WTC11 (cell line): Measurements from ENCODE around the gene HCRT. TPM values are rescaled to one million over a fixed set of nuclear protein-coding genes. Genes with fewer than 3 reads are reported as not detected.
"Not testable (repeated sequence)": the region's sequence is repeated elsewhere in the genome, so short reads cannot be mapped to it uniquely, and the experiment has no call there.

Experiments used
- ATAC-seq: fragments of 200-7000 bp; cut with Tn5 transposase; 2 replicates; pipeline ENCODE4 v1.10.0; 2021; ENCODE audit warnings: mild to moderate bottlenecking, moderate library complexity
- CTCF ChIA-PET: fragments of 300-600 bp; sonication (Branson Sonifier 250); formaldehyde crosslinking; loops from one replicate; lab custom pipeline; 2021; ENCODE audit warnings: antibody characterized with exemption; lab: Charles Lee
- POLR2A ChIA-PET: fragments of 350-600 bp; sonication (Branson Sonifier 250); formaldehyde crosslinking; loops from one replicate; lab custom pipeline; 2021; ENCODE audit warnings: antibody characterized with exemption; lab: Charles Lee
- DNase-seq: peaks from one replicate; pipeline ENCODE4 v3.0.0; 2021; ENCODE audit warnings: low spot score
- H3K27ac Mint-ChIP-seq: 2 replicates; pipeline ENCODE4 v1.8.0; 2021; ENCODE audit warnings: mixed read lengths
- H3K27me3 Mint-ChIP-seq: 2 replicates; pipeline ENCODE4 v1.8.0; 2021; ENCODE audit warnings: low read depth, mild to moderate bottlenecking, moderate library complexity, mixed read lengths
- H3K36me3 Mint-ChIP-seq: 2 replicates; pipeline ENCODE4 v1.8.0; 2021; ENCODE audit warnings: mixed read lengths
- H3K4me1 Mint-ChIP-seq: 2 replicates; pipeline ENCODE4 v1.8.0; 2022; ENCODE audit warnings: mixed read lengths
- H3K4me3 Mint-ChIP-seq: 2 replicates; pipeline ENCODE4 v1.8.0; 2021; ENCODE audit warnings: mild to moderate bottlenecking, moderate library complexity, mixed read lengths
- H3K9me3 Mint-ChIP-seq: 2 replicates; pipeline ENCODE4 v1.8.0; 2021; ENCODE audit warnings: mixed read lengths
- FOXK1 ChIP-seq: sonication (generic); formaldehyde crosslinking; IDR thresholded peaks from 2 replicates; pipeline ENCODE4 v1.8.0; 2022; ENCODE audit warnings: mild to moderate bottlenecking, moderate library complexity, missing genetic modification reagents
- GRHL2 ChIP-seq: fragments of 250-450 bp; sonication (Bioruptor Pico); IDR thresholded peaks from 2 replicates; pipeline ENCODE4 v1.8.0; 2022; ENCODE audit warnings: mild to moderate bottlenecking, moderate library complexity; ENCODE audit not compliant: insufficient replicate concordance, severe bottlenecking
- MYBL2 ChIP-seq: sonication (generic); formaldehyde crosslinking; IDR thresholded peaks from 2 replicates; pipeline ENCODE4 v1.8.1; 2023; ENCODE audit warnings: mild to moderate bottlenecking, moderate library complexity, missing genetic modification reagents
- NFE2L1 ChIP-seq: sonication (generic); formaldehyde crosslinking; IDR thresholded peaks from 2 replicates; pipeline ENCODE4 v1.8.1; 2023; ENCODE audit warnings: missing genetic modification reagents
- ZNF396 ChIP-seq: fragments of 250-450 bp; sonication (Bioruptor Pico); IDR thresholded peaks from 2 replicates; pipeline ENCODE4 v1.8.0; 2021; ENCODE audit warnings: mild to moderate bottlenecking, moderate library complexity, borderline replicate concordance
- ZNF416 ChIP-seq: fragments of 250-450 bp; sonication (Bioruptor Pico); IDR thresholded peaks from 2 replicates; pipeline ENCODE4 v1.9.0; 2021; ENCODE audit warnings: mild to moderate bottlenecking, inconsistent platforms
- ZNF423 ChIP-seq: fragments of 250-450 bp; sonication (Bioruptor Pico); IDR thresholded peaks from 2 replicates; pipeline ENCODE4 v2.1.2; 2022; ENCODE audit warnings: mild to moderate bottlenecking, moderate library complexity
- total RNA-seq: library from RNA; stranded (reverse); gene quantifications from 3 replicates; pipeline ENCODE4 v1.2.3, GENCODE V29; 2021
- TF ChIP-seq, protein P1 (sequence below): sonication (generic); formaldehyde crosslinking; IDR thresholded peaks from 2 replicates; pipeline ENCODE4 v1.8.0; 2023; ENCODE audit warnings: mild to moderate bottlenecking, missing genetic modification reagents
- TF ChIP-seq, protein P2 (sequence below): sonication (generic); formaldehyde crosslinking; conservative IDR thresholded peaks from 2 replicates; pipeline ENCODE4 v1.8.1; 2023; ENCODE audit warnings: mild to moderate bottlenecking, low read depth, missing genetic modification reagents, moderate library complexity
- TF ChIP-seq, protein P3 (sequence below): sonication (generic); formaldehyde crosslinking; IDR thresholded peaks from 2 replicates; pipeline ENCODE4 v1.8.1; 2023; ENCODE audit warnings: mild to moderate bottlenecking, missing genetic modification reagents, borderline replicate concordance
- TF ChIP-seq, protein P4 (sequence below): sonication (generic); formaldehyde crosslinking; IDR thresholded peaks from 2 replicates; pipeline ENCODE4 v1.8.0; 2022; ENCODE audit warnings: missing genetic modification reagents
- TF ChIP-seq, protein P5 (sequence below): sonication (generic); formaldehyde crosslinking; IDR thresholded peaks from 2 replicates; pipeline ENCODE4 v1.8.1; 2022; ENCODE audit warnings: mild to moderate bottlenecking, moderate library complexity, missing genetic modification reagents

Gene HCRT
- total RNA-seq, 1 experiment from 2014 or later: not detected

DNA sequence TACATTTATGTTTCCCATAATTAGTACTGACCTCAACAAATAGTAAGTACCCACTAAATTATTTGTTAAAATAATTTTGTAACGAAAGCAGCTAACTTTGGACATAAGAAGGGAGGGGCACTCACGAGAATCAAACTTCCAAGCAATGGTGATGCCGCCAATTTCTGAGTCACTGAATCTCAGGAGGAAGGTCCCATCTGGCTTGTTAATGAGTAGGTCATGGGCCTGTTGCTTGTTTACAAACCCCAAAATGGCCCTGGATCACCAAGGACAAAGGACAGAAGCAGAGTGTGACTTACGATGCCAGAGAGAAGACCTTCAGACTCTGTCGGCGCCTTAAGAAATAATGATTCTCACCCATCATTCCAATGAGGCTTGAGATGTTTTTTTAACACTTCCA is 24.8 kb upstream of the HCRT start (continued):
- TF ChIP-seq, protein P1, sequence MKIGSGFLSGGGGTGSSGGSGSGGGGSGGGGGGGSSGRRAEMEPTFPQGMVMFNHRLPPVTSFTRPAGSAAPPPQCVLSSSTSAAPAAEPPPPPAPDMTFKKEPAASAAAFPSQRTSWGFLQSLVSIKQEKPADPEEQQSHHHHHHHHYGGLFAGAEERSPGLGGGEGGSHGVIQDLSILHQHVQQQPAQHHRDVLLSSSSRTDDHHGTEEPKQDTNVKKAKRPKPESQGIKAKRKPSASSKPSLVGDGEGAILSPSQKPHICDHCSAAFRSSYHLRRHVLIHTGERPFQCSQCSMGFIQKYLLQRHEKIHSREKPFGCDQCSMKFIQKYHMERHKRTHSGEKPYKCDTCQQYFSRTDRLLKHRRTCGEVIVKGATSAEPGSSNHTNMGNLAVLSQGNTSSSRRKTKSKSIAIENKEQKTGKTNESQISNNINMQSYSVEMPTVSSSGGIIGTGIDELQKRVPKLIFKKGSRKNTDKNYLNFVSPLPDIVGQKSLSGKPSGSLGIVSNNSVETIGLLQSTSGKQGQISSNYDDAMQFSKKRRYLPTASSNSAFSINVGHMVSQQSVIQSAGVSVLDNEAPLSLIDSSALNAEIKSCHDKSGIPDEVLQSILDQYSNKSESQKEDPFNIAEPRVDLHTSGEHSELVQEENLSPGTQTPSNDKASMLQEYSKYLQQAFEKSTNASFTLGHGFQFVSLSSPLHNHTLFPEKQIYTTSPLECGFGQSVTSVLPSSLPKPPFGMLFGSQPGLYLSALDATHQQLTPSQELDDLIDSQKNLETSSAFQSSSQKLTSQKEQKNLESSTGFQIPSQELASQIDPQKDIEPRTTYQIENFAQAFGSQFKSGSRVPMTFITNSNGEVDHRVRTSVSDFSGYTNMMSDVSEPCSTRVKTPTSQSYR (CRISPR knock-in tag): no peak
- TF ChIP-seq, protein P2, sequence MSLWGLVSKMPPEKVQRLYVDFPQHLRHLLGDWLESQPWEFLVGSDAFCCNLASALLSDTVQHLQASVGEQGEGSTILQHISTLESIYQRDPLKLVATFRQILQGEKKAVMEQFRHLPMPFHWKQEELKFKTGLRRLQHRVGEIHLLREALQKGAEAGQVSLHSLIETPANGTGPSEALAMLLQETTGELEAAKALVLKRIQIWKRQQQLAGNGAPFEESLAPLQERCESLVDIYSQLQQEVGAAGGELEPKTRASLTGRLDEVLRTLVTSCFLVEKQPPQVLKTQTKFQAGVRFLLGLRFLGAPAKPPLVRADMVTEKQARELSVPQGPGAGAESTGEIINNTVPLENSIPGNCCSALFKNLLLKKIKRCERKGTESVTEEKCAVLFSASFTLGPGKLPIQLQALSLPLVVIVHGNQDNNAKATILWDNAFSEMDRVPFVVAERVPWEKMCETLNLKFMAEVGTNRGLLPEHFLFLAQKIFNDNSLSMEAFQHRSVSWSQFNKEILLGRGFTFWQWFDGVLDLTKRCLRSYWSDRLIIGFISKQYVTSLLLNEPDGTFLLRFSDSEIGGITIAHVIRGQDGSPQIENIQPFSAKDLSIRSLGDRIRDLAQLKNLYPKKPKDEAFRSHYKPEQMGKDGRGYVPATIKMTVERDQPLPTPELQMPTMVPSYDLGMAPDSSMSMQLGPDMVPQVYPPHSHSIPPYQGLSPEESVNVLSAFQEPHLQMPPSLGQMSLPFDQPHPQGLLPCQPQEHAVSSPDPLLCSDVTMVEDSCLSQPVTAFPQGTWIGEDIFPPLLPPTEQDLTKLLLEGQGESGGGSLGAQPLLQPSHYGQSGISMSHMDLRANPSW: no peak
- TF ChIP-seq NFE2L1 (no peak), ZNF396 (CRISPR knock-in tag) (no peak), FOXK1 (no peak), ZNF416 (CRISPR knock-in tag) (no peak), GRHL2 (CRISPR knock-in tag) (no peak), ZNF423 (CRISPR knock-in tag) (no peak), MYBL2 (CRISPR knock-in tag) (no peak)
- TF ChIP-seq, protein P3, sequence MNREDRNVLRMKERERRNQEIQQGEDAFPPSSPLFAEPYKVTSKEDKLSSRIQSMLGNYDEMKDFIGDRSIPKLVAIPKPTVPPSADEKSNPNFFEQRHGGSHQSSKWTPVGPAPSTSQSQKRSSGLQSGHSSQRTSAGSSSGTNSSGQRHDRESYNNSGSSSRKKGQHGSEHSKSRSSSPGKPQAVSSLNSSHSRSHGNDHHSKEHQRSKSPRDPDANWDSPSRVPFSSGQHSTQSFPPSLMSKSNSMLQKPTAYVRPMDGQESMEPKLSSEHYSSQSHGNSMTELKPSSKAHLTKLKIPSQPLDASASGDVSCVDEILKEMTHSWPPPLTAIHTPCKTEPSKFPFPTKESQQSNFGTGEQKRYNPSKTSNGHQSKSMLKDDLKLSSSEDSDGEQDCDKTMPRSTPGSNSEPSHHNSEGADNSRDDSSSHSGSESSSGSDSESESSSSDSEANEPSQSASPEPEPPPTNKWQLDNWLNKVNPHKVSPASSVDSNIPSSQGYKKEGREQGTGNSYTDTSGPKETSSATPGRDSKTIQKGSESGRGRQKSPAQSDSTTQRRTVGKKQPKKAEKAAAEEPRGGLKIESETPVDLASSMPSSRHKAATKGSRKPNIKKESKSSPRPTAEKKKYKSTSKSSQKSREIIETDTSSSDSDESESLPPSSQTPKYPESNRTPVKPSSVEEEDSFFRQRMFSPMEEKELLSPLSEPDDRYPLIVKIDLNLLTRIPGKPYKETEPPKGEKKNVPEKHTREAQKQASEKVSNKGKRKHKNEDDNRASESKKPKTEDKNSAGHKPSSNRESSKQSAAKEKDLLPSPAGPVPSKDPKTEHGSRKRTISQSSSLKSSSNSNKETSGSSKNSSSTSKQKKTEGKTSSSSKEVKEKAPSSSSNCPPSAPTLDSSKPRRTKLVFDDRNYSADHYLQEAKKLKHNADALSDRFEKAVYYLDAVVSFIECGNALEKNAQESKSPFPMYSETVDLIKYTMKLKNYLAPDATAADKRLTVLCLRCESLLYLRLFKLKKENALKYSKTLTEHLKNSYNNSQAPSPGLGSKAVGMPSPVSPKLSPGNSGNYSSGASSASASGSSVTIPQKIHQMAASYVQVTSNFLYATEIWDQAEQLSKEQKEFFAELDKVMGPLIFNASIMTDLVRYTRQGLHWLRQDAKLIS (CRISPR knock-in tag): no peak
- TF ChIP-seq, protein P4, sequence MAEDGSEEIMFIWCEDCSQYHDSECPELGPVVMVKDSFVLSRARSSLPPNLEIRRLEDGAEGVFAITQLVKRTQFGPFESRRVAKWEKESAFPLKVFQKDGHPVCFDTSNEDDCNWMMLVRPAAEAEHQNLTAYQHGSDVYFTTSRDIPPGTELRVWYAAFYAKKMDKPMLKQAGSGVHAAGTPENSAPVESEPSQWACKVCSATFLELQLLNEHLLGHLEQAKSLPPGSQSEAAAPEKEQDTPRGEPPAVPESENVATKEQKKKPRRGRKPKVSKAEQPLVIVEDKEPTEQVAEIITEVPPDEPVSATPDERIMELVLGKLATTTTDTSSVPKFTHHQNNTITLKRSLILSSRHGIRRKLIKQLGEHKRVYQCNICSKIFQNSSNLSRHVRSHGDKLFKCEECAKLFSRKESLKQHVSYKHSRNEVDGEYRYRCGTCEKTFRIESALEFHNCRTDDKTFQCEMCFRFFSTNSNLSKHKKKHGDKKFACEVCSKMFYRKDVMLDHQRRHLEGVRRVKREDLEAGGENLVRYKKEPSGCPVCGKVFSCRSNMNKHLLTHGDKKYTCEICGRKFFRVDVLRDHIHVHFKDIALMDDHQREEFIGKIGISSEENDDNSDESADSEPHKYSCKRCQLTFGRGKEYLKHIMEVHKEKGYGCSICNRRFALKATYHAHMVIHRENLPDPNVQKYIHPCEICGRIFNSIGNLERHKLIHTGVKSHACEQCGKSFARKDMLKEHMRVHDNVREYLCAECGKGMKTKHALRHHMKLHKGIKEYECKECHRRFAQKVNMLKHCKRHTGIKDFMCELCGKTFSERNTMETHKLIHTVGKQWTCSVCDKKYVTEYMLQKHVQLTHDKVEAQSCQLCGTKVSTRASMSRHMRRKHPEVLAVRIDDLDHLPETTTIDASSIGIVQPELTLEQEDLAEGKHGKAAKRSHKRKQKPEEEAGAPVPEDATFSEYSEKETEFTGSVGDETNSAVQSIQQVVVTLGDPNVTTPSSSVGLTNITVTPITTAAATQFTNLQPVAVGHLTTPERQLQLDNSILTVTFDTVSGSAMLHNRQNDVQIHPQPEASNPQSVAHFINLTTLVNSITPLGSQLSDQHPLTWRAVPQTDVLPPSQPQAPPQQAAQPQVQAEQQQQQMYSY (CRISPR knock-in tag): no peak
- TF ChIP-seq, protein P5, sequence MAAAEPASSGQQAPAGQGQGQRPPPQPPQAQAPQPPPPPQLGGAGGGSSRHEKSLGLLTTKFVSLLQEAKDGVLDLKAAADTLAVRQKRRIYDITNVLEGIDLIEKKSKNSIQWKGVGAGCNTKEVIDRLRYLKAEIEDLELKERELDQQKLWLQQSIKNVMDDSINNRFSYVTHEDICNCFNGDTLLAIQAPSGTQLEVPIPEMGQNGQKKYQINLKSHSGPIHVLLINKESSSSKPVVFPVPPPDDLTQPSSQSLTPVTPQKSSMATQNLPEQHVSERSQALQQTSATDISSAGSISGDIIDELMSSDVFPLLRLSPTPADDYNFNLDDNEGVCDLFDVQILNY (CRISPR knock-in tag): no peak

DNA sequence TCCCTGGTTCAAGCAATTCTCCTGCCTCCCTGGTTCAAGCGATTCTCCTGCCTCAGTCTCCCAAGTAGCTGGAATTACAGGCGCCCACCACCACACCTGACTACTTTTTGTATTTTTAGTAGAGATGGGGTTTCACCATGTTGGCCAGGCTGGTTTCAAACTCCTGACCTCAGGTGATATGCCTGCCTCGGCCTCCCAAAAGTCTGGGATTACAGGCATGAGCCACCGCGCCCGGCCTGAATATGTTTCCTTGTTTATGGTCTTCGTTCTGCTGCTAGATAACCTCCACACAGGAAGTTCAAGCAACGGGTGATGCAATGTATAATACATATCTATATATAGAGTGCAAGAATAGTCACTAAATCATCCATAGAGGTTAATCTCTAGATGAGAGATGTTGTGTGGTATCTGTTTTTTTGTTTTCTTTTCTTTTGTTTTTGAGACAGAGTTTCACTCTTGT is 20.9 kb upstream of the HCRT start:
- H3K27me3 Mint-ChIP-seq, H3K9me3 Mint-ChIP-seq, CTCF ChIA-PET, H3K4me3 Mint-ChIP-seq, DNase-seq, POLR2A ChIA-PET, H3K27ac Mint-ChIP-seq, H3K4me1 Mint-ChIP-seq, ATAC-seq: not testable (repeated sequence)
- H3K36me3 Mint-ChIP-seq: peaks cover 27% of the 10 kb centered on the region
